Measurements from ENCODE around the gene KSR2.

KSR2 gene

GRCh38 chr12:117483501-117483900 is 485.3 kb downstream of the KSR2 start:
- no peak for DNase-seq

GRCh38 chr12:117481470-117481869 is 487.3 kb downstream of the KSR2 start:
- DNase-seq, result no peak

- DNase-seq, result no peak
These were observed 492.4 kb downstream of the KSR2 start for GRCh38 chr12:117476341-117476740.

- no peak for DNase-seq
These were observed 494.9 kb downstream of the KSR2 start for GRCh38 chr12:117473856-117474255.

GRCh38 chr12:117472983-117473382 is 495.8 kb downstream of the KSR2 start:
- no peak for DNase-seq

- DNase-seq, result no peak
These were observed 498.0 kb downstream of the KSR2 start for GRCh38 chr12:117470804-117471203.

GRCh38 chr12:117469883-117470483 is 498.8 kb downstream of the KSR2 start:
- no peak for DNase-seq

GRCh38 chr12:117468016-117468415 is 500.8 kb downstream of the KSR2 start:
- no peak for DNase-seq

GRCh38 chr12:117467588-117467987 is 501.2 kb downstream of the KSR2 start:
- DNase-seq, result no peak

GRCh38 chr12:117466677-117467362 is 502.0 kb downstream of the KSR2 start:
- DNase-seq, result no peak

- DNase-seq, result no peak
These were observed 507.1 kb downstream of the KSR2 start for GRCh38 chr12:117461732-117462131.

GRCh38 chr12:117459229-117459628 is 509.6 kb downstream of the KSR2 start:
- DNase-seq, result no peak

- no peak for DNase-seq
These were observed 511.6 kb downstream of the KSR2 start for GRCh38 chr12:117457189-117457588.

GRCh38 chr12:117456076-117456475 is 512.7 kb downstream of the KSR2 start:
- no peak for DNase-seq

- no peak for DNase-seq
These were observed 514.8 kb downstream of the KSR2 start for GRCh38 chr12:117453961-117454360.

- DNase-seq, result no peak
These were observed 516.7 kb downstream of the KSR2 start for GRCh38 chr12:117452112-117452511.

GRCh38 chr12:117450209-117450608 is 518.6 kb downstream of the KSR2 start:
- no peak for DNase-seq

- DNase-seq, result no peak
These were observed 521.0 kb downstream of the KSR2 start for GRCh38 chr12:117447665-117448366.

- no peak for DNase-seq
These were observed 524.0 kb downstream of the KSR2 start for GRCh38 chr12:117444781-117445180.

- no peak for DNase-seq
These were observed 527.0 kb downstream of the KSR2 start for GRCh38 chr12:117441751-117442150.

GRCh38 chr12:117440384-117440783 is 528.4 kb downstream of the KSR2 start:
- no peak for DNase-seq

- no peak for DNase-seq
These were observed 529.2 kb downstream of the KSR2 start for GRCh38 chr12:117439531-117440001.

- no peak for DNase-seq
These were observed 530.0 kb downstream of the KSR2 start for GRCh38 chr12:117438809-117439208.
